ENCODE data around the gene SBSN.

SBSN gene

DNA sequence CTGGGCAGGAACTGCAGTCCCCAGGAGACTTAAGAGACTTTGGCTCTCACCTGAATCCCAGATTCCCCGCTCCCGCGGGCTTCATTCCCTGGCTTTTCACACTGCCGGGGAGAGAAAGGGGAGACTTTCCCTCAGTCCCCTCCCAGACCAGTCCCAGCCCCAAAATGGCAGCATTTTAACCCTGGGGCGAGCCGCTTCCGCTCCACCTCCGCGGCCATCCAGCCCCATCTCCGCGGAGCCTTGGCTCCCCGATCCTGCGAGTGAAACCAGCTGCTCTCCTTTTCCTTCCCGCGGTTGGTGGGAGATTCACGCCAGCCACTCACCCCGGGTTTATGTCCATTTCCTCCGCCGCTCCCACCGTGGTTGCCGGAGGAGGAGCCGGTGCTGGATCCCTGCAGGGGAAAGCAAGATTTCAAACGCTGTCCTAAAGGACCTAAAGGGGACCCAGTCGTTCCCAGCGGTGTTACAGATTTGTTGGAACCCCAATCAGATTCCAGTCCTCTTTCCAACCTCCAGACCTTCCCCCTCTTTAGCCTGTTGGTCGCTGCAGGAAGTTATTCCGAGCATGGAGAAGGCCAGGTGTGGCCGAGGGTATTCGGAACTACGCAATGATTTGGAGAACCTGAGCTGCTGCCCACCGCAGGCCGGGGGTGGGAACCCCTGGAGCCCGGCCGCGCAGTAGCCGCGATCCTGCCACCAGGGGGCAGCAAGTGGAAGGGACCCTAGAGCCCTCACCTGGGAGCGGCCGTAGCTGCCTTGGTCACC lies 18.1 kb downstream of the SBSN start:
- TF ChIP-seq, protein P1, sequence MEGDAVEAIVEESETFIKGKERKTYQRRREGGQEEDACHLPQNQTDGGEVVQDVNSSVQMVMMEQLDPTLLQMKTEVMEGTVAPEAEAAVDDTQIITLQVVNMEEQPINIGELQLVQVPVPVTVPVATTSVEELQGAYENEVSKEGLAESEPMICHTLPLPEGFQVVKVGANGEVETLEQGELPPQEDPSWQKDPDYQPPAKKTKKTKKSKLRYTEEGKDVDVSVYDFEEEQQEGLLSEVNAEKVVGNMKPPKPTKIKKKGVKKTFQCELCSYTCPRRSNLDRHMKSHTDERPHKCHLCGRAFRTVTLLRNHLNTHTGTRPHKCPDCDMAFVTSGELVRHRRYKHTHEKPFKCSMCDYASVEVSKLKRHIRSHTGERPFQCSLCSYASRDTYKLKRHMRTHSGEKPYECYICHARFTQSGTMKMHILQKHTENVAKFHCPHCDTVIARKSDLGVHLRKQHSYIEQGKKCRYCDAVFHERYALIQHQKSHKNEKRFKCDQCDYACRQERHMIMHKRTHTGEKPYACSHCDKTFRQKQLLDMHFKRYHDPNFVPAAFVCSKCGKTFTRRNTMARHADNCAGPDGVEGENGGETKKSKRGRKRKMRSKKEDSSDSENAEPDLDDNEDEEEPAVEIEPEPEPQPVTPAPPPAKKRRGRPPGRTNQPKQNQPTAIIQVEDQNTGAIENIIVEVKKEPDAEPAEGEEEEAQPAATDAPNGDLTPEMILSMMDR (conservative IDR thresholded peaks at IDR 0.05), result peak; percentile 96
- TF ChIP-seq ZFX (IDR thresholded peaks at IDR 0.05), result no peak
- H3K27ac ChIP-seq, result no peak overlapping the region

DNA sequence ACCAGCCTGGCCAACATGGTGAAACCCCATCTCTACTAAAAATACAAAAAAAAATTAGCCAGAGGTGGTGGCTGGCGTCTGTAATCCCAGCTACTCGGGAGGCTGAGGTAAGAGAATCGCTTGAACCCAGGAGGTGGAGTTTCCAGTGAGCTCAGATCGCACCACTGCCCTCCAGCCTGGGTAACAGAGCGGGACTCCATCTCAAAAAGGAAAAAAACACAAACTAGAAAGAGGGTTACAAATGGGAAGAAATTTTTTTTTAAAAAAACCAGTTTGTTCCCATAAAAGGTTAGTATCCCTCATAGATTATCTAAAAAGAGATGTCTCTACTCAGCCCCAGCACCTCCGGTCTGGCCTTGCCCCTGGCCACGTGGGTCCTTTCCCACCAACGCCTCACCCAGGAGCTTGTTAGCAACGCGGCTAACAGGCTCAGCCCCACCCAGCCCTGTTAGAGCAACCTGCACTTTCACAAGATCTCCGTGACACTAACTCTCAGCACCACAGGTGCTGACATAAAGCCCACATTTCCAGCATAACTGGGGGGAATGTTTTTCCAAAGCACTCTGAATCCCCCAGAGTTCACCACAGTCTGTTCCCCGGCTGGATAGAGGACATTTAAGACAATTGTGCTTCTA lies 19.0 kb downstream of the SBSN start:
- no peak overlapping the region for H3K27ac ChIP-seq
- TF ChIP-seq, protein P1 (conservative IDR thresholded peaks at IDR 0.05), result no peak
- no peak for TF ChIP-seq ZFX (IDR thresholded peaks at IDR 0.05)

DNA sequence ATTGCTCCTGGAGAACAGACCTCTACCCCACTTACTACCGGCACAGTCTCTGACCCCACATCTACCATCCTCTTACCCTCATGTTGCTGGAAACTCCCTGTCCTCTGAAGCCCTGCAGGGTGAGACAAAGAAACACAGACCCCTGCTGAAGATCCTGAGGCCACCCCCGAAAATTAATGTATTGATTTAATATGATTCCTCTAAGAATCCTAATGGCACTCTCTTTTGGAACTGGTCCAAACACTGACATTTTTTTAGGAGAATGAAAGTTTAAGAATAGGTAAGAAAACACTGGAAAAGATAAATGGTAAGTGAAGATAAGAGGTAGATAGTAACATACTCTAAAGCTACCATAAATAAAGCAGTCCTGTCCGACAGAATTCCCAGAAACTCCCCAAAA lies 20.0 kb downstream of the SBSN start:
- TF ChIP-seq ZFX (IDR thresholded peaks at IDR 0.05), result no peak
- TF ChIP-seq, protein P1 (conservative IDR thresholded peaks at IDR 0.05), result no peak
- H3K27ac ChIP-seq, result no peak overlapping the region

DNA sequence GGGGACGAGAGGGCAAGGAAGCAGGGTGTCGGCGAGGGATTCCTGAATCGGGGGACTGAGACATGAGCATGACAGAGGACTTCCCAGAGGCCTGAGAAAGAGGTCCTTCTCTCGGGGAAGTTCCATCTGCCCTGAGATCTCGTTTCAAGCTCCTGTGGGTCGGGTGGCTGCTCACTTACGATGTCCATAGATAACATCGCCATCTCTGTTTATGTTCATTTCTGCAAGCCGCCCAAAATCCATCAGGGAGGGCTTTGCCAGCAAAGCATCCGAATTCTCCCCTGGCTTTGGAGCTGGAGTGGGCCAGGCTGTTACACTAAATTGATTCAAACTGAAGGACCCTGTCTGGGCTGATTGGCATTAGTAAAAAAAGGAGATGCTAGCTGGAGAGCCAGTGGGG lies 20.6 kb downstream of the SBSN start:
- H3K27ac ChIP-seq, result no peak overlapping the region
- no peak for TF ChIP-seq ZFX (IDR thresholded peaks at IDR 0.05)
- TF ChIP-seq, protein P1 (conservative IDR thresholded peaks at IDR 0.05), result no peak

DNA sequence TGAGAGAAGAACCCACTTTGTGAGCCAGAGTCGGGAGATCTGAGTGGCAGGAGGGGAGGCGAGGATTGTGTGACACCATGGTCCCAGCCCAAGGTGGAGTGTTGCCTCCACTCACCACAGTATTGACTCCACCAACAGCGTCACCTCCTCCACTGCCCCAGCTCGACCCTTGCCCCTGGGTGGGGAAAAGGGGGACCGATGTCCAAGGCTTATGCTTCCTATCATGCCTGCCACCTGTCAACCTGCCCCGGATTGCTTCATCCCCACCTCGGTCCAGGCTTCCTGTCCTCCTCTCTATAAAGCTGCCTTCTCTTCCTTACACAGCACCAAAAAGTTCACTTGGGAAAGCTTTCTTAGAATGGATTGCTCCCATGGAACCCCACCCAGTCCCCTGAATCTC lies 22.1 kb downstream of the SBSN start:
- no peak overlapping the region for H3K27ac ChIP-seq
- TF ChIP-seq, protein P1 (conservative IDR thresholded peaks at IDR 0.05), result no peak
- no peak for TF ChIP-seq ZFX (IDR thresholded peaks at IDR 0.05)

DNA sequence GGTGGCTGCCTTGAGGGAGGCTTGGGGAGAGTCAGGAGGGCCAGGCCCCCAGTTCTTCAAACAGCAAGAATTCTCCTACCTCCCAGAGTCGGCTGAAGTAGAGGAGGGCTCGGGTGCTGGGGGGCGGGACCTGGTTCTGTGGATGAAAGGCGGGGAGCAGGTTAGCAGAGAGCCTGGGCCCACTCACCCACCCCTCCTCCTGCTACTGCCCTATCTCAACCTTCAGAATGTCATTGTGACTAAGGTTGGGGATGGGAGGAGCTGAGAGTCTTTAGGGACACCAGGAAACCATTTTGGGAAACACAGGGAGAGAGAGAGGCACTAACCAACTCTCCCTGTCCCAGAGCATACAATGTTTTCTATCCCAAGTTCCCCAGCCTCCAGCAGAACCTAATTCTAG lies 25.4 kb downstream of the SBSN start:
- no peak overlapping the region for H3K27ac ChIP-seq
- TF ChIP-seq, protein P1 (conservative IDR thresholded peaks at IDR 0.05), result no peak
- no peak for TF ChIP-seq ZFX (IDR thresholded peaks at IDR 0.05)

DNA sequence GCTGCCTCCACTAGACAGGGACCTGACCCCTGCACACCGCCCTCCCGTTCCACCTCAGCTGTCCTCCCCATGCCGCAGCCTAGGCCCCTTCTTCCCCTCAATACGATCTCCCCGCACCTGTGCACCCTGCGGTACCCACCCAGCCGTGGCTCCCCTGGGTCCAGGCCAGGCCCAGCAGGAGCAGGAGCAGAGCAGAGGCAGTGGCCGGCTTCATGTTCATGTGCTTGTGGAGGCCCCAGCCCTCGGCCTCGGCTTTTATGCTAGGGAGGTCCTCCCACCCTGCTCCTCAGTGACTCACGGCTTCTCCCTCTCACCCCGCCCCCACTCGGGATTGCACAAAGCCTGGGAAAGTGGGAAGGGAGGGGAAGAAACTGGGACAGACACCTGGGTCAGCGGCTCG lies 26.4 kb downstream of the SBSN start:
- TF ChIP-seq, protein P1 (conservative IDR thresholded peaks at IDR 0.05), result no peak
- no peak for TF ChIP-seq ZFX (IDR thresholded peaks at IDR 0.05)
- H3K27ac ChIP-seq, result no peak overlapping the region
